GM12891 (cell line): Measurements from ENCODE around the gene LAMA2.

Source experiments
- DNase-seq: peaks from one replicate; pipeline ENCODE4 v3.0.0; 2011; ENCODE audit warnings: low spot score; ENCODE audit not compliant: insufficient read length
- FAIRE-seq: peaks from 2 replicates; lab custom pipeline; 2011; peaks lifted over from hg19 to GRCh38; lab: Jason Lieb, UNC
- PAX5 ChIP-seq: IDR thresholded peaks from 2 replicates; pipeline ENCODE4 v1.6.1; 2011; ENCODE audit warnings: low read length, moderate library complexity, mild to moderate bottlenecking; ENCODE audit not compliant: insufficient read depth, severe bottlenecking
- POLR2A ChIP-seq: IDR thresholded peaks from 2 replicates; pipeline ENCODE4 v1.6.1; 2011; ENCODE audit warnings: low read depth, low read length, control low read depth
- POLR2AphosphoS5 ChIP-seq: IDR thresholded peaks from 2 replicates; pipeline ENCODE4 v1.6.1; 2011; ENCODE audit warnings: low read depth, low read length, control low read depth
- POU2F2 ChIP-seq: IDR thresholded peaks from 2 replicates; pipeline ENCODE4 v1.6.1; 2011; ENCODE audit warnings: low read depth, mild to moderate bottlenecking, control low read depth, low read length, moderate library complexity
- SPI1 ChIP-seq: IDR thresholded peaks from 2 replicates; pipeline ENCODE4 v1.6.1; 2011; ENCODE audit warnings: low read depth, low read length, control low read depth
- TAF1 ChIP-seq: IDR thresholded peaks from 2 replicates; pipeline ENCODE4 v1.6.1; 2011; ENCODE audit warnings: low read depth, low read length, control low read depth

The LAMA2 gene

GRCh38 chr6:129292836-129293235, 409.9 kb downstream of the LAMA2 start:
- DNase-seq (no peak), FAIRE-seq (no peak)
- TF ChIP-seq POLR2AphosphoS5 (no peak), POU2F2 (no peak)

- no peak for DNase-seq
- FAIRE-seq: no peak
- TF ChIP-seq POLR2A: no peak
- TF ChIP-seq TAF1: no peak
- TF ChIP-seq POLR2AphosphoS5: no peak
- no peak for TF ChIP-seq POU2F2
- no peak for TF ChIP-seq SPI1
These were observed 414.7 kb downstream of the LAMA2 start for GRCh38 chr6:129297592-129297991.

GRCh38 chr6:129302671-129303070, 419.7 kb downstream of the LAMA2 start:
- FAIRE-seq (no peak), DNase-seq (no peak)
- no peak for TF ChIP-seq TAF1

GRCh38 chr6:129306826-129307225, 423.9 kb downstream of the LAMA2 start:
- DNase-seq (no peak), FAIRE-seq (no peak)
- TF ChIP-seq SPI1: no peak

DNA sequence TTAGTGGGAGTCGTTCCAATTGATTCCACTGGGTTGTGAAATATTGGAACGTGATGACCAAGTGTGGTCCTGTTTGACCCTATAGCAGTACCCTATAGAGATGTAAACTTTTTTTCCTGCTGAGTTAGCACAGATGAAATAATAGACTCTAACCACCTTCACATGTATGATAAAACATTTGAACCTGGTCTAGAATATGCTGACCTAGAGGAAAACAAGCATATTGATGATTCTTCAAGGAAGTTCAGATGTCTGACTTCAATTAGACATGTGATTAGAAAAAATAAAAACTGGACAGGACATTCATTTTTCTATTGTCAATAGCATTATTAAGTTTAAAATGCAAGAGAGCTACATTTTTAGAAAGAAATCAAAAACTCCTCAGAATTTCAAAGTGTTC, 424.9 kb downstream of the LAMA2 start:
- FAIRE-seq: no peak
- TF ChIP-seq PAX5 (no peak), TAF1 (no peak), POLR2AphosphoS5 (no peak), SPI1 (no peak), POLR2A (no peak), POU2F2 (no peak)
- DNase-seq: no peak

- DNase-seq: no peak
- TF ChIP-seq POLR2AphosphoS5 (no peak), TAF1 (no peak), POLR2A (no peak), SPI1 (no peak), POU2F2 (no peak), PAX5 (no peak)
These were observed 426.2 kb downstream of the LAMA2 start for GRCh38 chr6:129309154-129309553.

DNA sequence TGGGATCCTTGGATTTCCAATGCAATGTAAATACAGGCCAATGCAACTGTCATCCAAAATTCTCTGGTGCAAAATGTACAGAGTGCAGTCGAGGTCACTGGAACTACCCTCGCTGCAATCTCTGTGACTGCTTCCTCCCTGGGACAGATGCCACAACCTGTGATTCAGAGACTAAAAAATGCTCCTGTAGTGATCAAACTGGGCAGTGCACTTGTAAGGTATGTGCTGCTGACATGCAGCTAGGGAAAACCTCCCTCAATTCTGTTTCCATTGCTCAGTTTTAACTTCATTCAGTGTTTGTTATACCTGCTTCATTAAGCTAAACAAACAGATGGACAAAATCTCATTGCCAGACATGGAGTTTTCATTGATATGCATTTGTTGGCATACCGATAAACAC, 429.9 kb downstream of the LAMA2 start:
- DNase-seq (no peak), FAIRE-seq (no peak)
- TF ChIP-seq SPI1: no peak
- no peak for TF ChIP-seq PAX5
- TF ChIP-seq TAF1: no peak
- no peak for TF ChIP-seq POLR2A
- no peak for TF ChIP-seq POU2F2
- no peak for TF ChIP-seq POLR2AphosphoS5

More at GRCh38 chr6:129309154-129309553, 426.2 kb downstream of the LAMA2 start:
- no peak for FAIRE-seq

- TF ChIP-seq SPI1 (no peak), TAF1 (no peak), PAX5 (no peak)
- DNase-seq (no peak), FAIRE-seq (no peak)
These were observed 431.6 kb downstream of the LAMA2 start for GRCh38 chr6:129314575-129314974.

DNA sequence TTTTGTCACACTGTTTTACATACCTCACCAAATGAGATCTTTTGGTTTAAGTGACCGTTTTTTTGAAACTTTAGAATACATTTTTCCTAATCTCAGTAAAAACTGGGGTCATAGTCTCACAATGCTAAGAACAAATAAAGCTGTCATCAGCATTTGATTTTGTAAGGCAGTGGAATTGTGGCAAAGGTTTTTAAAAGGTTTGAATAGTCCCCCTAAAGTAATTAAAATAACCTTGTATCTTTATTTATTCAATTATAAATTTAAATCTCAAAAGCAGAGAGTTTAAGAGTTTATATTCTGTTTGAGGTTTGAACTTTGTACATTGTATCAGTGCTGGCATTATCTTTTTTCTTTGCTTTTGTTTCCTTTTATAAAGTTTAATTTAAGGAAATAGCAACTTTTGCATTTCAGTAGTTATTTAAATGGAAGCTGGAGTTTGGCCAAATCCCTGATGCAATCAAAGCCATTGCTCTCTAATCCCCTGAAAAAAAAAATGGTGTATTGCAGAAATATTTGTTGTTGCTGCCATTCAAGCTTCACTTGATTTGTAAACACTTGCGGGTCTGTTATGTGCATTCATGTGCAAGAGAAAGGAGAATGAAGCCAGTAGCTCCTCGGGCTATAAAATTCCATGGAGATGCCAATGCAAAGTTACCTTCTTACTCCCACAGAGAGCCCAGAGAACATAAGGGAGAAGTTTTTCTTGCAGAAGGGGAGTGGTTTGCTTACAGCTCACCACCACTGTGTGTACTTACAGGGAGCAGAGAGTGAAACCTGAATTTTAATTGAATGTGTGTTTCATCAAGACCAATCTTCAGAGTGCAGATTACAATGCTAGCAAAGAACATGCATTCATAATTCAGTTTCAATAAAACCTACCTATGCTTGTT, 435.2 kb downstream of the LAMA2 start:
- no peak for TF ChIP-seq PAX5
- no peak for TF ChIP-seq POU2F2
- no peak for TF ChIP-seq TAF1
- no peak for TF ChIP-seq POLR2A
- no peak for TF ChIP-seq SPI1
- TF ChIP-seq POLR2AphosphoS5: no peak
- no peak for DNase-seq

GRCh38 chr6:129320892-129321291, 438.0 kb downstream of the LAMA2 start:
- no peak for DNase-seq

More for the DNA sequence above, 435.2 kb downstream of the LAMA2 start:
- no peak for FAIRE-seq

DNA sequence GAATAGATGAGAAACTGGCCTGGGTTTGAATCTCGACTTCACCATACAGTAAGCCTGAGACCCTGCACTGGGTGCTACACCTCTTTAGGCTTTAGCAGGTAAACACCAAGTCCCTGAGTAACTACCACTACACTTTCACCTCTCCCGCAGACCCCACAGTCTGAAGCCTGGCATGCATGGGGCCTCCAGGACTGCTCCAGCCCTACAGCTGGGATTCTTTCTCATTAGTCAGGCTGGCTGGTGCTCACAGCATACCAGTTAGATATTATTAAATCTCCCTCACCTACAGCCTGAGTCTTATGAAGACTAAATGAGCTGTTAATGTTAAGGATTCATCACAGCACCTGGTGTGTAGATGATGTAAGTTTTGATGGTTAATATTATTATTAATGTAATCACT, 438.4 kb downstream of the LAMA2 start:
- FAIRE-seq: no peak
- DNase-seq: no peak
- TF ChIP-seq POLR2AphosphoS5: no peak
- no peak for TF ChIP-seq PAX5
- TF ChIP-seq POU2F2: no peak
- TF ChIP-seq SPI1: no peak
- TF ChIP-seq TAF1: no peak
- TF ChIP-seq POLR2A: no peak

More at GRCh38 chr6:129320892-129321291, 438.0 kb downstream of the LAMA2 start:
- FAIRE-seq: no peak
- TF ChIP-seq TAF1 (no peak), POU2F2 (no peak), SPI1 (no peak), PAX5 (no peak), POLR2AphosphoS5 (no peak), POLR2A (no peak)
